Sciatic nerve (tissue), 2 donors: ENCODE measurements around the gene ZFAND3. TPM values are rescaled to one million over a fixed set of nuclear protein-coding genes. Genes with fewer than 3 reads are reported as not detected.

ENCODE experiments used
- ATAC-seq: fragments of 200-7000 bp; cut with Tn5 transposase; one replicate; pipeline ENCODE4 v1.9.1; 2020; ENCODE audit warnings: mild to moderate bottlenecking, moderate library complexity
- DNase-seq: peaks from one replicate; pipeline ENCODE4 v3.0.0-alpha.2; 2020; ENCODE audit warnings: low spot score
- intact Hi-C: fragments of 100-400 bp; cut with DNase I; formaldehyde crosslinking; loops from one replicate; pipeline ENCODE4 v1.14.2; 2022
- total RNA-seq: library from RNA; stranded (reverse); fragmentation: NEBNext Ultra II Directional; extraction: Animal tissue kit (Norgen Biotek cat#: 25700); gene quantifications from one replicate; pipeline ENCODE4 v1.2.1, GENCODE V29; 2021
- donor health status: DM: no; HTN: no; CAD: no.
- donor health status: DM: no; HTN: no; CAD: no.

The ZFAND3 gene, protein sequence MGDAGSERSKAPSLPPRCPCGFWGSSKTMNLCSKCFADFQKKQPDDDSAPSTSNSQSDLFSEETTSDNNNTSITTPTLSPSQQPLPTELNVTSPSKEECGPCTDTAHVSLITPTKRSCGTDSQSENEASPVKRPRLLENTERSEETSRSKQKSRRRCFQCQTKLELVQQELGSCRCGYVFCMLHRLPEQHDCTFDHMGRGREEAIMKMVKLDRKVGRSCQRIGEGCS
- total RNA-seq, result 58.9 TPM

DNA sequence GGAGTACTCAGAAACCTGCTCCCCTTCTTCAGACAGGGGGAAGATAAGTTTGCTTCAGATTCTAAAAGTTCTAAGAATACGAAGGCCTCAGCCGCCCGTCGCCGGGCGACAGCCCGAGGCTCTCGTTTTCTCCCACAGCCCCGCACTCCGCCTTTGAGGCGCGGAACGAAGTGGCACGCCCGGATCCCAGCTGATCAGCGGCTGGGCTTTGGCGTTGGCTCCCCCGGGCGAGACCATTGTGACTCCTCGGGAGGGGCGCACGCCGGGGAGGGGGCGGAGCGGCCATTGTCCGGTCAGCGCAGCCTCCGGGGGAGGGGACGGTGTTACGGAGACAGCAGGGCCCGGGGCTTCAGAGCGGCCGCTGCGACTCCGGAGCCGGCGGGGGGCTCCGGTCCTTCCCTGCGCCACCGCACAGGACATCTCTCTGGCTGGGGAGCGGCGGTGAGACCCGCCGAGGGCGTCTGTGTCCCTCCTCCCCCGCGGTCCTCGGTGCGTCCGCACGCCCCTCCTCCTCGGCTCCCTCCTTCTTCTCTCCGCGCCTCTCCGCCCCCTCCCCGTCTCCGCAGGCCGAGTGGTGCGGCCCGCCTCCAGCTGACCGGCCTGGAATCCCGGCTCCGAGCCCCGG is at the start of gene ZFAND3:
ZFAND3 (plus strand) TSS at position 551 of the 625 bp plus-strand sequence. CDS start 219 bp downstream, outside the sequence.
- DNase-seq (peak; percentile 98), ATAC-seq (peak; percentile 98)
- intact Hi-C loops, result no loop called here

DNA sequence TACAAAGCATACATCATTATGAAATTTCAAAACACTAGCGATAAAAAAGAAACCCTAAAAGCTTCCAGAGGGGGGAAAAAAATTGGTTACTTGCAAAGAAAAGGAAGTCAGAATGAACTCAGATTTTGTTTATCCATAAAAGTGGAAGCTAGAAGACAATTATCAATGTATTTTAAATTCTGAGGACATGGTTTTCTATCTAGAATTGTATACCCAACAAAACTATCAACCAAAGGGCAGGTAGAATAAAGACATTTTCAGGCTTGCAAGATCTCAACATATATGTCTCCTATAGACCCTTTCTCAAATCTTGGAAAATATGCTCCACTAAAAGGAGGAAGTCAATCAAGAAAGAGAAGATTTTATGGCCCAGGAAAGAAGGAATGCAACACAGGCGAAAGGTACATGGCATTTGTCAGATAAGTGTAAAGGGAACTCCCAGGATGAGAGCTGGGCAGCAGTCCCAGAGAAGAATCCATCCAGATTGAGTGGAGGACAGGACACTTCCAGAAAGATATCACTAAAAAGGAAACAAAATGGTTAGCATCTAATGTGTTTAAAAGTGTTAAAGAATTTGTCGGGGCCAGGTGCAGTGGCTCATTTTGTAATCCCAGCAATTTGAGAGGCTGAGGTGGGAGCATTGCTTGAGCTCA is 45.4 kb upstream of the ZFAND3 start:
- intact Hi-C loops, result no loop called here
- DNase-seq (no peak), ATAC-seq (no peak)

DNA sequence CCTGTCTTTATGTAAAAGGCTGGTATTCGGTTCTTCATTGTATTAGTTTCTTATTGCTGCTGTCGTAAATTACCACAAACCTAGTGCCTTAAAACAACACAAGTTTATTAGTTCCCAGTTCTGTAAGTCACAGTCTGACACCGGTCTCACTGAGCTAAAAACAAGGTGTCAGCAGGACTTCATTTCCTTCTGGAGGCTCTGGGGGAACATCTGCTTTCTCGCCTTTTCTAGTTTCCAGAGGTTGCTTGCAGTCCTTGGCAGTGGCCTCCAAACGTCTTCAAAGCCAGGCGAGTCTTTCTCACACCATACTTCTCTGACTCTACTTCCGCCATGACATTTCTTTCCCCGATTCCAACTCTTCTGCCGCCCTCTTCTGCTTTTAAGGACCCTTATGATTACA is 43.0 kb upstream of the ZFAND3 start:
- ATAC-seq (no peak), DNase-seq (no peak)
- intact Hi-C loops, result no loop called here

DNA sequence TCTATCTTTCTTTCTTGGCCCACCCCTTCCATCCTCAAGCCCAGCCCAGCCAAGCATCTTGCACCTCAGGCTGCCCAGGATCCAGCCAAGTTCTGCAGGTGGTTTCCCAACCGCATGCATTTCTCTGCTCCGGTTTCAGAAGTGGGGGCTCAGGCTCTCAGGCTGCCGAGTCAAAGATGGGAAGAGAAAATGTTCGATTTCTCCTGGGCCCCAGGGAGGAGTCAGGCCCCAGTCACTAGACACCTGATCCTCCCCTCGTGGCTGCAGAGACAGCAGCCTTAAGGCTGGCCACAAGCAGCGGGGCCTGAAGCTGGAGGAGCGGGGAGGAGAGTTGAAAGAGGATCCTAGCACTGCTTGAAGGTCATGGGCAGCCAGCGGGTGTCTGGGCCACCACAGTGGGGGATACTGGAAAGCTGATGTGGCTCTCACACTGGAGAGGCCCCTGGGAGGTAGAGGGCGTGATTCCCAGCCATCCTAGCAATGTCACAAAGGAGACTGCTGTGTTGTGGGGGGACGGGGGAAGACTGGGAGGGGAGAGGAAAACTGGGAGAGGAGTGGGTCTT is 42.2 kb upstream of the ZFAND3 start:
- ATAC-seq (no peak), DNase-seq (no peak)
- intact Hi-C loops, result no loop called here

DNA sequence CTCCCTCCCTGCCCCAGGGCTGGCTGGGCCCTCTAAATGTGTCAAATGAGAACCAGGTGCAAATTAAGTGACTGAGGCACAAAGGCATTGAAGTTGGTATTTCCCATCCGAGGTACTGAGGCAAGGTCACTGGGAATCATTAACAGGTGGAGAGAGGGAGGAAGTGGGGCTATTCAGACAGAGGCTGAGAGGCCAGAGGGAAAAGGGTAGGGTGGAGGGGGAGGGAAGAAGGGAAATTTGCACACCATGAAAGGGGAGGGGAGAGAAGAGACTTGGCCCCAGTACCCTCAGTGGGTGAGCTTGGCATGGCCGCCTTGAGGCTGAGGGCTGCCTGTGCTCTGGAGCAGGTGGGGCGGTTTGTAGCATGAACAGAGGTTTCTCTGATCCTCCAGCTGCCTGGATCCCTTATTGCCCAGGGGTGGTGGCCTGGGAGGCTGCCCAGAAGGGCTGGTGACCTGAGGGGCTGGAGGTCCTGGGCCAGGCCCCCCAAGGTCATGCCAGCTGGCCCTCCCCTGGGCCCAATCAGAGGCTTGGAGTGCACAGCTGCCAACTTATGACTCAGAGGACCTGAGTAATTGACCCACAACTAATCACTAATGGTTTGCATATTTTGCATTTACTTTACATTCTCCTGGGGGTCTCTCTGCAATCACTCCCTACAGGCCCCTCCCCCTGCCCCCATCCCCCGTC is 40.3 kb upstream of the ZFAND3 start:
- DNase-seq (no peak), ATAC-seq (no peak)
- intact Hi-C loops, result no loop called here

DNA sequence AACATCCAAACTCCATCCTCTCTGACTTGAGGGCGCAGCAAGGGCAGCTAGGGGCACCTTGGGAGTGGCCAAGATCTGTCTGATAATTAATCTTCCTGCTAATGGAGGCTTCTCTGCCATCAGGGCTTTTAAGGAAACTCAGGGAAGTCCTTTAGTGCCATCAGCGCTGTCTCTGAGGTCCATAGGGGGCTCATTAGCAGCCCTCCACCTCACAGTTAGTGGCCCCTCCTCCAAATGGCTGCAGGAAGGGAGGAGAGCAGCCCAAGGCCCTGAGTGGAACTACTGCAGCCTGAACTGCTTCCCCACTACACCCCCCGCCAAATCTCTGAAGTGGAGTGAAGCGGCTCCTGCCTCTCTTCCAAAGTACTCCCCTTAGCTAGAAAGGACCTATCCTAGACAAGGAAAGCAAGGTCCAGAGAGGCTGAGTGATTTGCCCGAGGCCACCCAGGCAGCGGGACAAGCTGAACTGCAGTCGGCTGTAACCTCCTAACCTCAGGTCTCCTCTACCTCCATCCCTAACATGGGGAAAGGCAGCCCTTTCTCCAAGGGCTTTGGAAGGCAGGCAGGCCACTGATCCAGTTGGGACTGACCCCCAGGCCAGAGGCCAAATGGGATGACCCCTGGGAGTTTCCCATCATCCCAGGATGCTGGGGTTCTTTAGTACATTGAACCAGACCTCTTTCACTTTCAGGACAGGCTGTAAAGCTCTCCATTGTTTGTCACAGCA is 39.5 kb upstream of the ZFAND3 start:
- intact Hi-C loops, result no loop called here
- no peak for DNase-seq
- no peak for ATAC-seq

DNA sequence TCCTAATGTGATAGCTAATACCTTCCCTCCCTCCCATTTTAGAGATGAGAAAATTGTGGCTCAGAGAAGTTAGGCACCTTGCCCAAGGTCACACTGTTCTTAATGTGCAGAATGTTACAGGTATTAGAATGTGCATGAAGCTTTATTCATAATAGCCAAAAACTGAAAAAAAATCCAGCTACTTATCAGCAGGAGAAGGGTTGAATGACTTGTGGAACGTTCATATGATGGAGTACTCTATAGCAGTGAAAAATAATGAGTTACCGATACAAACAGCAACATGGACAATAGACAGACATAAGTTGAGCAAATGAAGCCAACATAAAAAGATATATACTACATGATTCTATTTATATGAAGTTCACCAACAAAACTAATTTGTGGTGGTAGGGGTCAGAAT is 37.7 kb upstream of the ZFAND3 start:
- DNase-seq (no peak), ATAC-seq (no peak)
- intact Hi-C loops, result no loop called here

DNA sequence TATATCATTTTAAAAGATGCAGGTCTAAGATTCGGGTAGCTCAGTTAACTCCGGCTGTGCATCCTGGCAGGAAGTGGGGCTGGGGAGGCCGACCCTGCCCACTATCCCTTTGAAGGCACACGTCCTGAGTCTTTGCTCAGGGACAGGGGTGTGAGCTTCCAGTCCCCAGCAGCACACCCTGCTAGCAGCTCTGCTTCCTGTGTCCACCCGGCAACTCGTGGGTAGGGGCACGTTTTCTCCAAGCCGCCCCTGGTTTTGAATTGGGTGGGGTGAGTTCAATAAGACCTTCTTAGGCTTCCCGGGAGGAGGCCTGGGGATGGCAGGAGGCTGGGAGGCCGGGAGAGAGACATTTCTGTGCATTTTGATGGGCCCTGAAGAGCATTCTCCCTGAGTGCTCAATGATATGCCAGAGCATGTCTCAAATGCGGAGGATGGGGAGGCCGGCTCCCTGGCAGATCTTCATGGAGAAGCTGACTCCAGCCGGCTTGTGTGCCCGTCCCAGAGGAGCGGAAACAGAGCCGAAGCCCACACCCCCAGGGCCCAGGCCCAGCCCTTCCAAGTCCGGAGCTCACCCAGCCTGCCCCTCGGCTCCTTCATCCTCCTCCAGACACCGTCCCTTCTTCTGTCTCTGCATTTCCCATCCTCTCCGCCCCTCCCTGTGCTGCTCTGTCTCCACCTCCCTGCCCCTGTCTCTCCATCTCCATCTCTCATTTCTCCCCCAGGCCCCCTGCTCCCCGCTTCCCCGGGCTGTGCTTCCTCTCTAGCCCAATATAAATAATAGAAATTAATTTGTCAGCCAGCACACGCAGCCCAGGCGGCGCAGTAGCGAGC is 36.3 kb upstream of the ZFAND3 start:
- intact Hi-C loops, result no loop called here
- DNase-seq, result peak; percentile 62
- peak; percentile 59 for ATAC-seq

DNA sequence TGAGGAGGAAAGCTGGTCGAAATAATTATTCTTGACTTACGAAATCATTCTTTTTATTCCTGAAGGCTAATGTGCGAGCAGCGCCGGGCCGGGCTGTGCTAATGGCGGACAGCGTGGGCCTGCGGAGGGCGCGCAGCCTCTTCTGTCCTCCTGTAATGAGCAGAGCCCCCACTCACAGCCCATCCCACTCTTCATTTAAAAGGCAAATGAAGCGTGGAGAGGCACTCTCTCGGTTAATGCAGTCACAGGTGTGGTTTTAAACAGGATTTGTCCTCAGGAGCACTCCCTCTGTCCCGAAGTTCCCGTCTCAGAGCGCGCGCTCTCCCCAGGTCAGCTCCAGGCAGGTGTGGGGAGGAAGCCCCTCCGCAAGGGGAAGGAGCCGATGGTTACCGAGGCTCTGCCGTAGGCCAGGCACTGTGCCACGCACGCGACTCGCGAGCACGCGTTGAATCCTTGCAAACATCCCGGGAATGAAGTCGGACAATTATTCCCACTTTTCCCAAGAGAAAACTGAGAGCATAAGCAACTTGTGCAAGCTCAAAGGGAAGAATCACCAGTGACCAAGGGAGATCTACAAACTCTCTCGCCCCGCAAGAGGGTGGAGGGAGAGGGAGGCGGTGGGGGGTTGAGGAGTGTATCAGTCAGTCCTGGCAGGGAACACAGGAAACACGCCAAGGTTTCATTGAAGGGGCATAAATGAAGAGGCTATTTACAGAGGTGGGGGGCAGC is 35.5 kb upstream of the ZFAND3 start:
- peak; percentile 85 for ATAC-seq
- DNase-seq, result no peak
- intact Hi-C loops, result no loop called here

DNA sequence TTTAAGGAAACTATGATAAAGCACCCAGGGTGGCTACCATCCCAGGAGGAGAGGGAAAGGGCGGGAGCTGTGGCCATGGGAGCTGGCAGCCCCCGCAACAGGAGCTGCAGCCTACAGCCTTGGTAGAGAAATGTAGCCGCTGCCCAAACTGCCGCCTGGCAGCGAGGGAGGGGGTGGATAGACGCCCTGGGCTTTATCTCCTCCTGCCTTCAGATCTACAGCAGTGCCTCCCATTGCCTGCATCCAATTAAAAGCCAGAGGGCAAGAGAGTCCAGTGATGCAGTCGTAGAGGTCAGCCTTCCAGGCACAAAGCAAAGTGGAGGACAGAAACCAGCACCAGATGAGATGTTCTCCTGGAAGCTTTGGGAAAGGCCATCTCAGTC is 35.0 kb upstream of the ZFAND3 start:
- intact Hi-C loops, result no loop called here
- ATAC-seq (peak; percentile 35), DNase-seq (no peak)

DNA sequence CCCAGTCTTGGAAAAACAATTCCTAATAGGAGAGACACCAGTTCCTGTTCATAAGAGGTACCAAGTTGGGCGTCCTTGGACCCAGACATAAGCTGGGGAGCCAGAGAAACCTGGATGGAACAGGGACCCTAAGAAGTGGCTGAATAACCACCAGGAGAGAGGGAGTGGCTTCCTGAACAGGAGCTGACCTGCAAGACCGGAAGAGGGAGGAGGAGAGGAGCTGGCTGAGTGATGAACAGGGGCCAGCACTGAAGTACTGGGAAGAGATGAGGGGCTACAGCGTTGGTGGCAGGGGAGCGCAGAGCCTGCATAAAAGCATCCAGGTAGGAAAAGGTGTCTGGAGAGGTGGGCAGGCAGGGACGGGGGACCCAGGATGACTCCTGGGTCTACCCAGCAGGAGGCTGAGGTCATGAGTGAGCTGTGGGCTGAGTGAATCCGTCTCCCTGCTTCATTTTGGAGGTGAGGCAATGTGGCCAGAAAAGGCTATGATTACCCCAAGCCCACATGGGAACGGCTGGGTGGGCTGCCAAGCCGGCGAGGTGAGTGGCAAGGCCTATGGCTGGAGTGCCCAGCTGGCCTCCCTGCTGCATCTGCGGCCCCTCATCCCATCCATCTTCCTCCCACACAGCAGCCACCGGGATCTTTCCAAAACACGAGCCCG is 34.4 kb upstream of the ZFAND3 start:
- DNase-seq, result no peak
- intact Hi-C loops, result no loop called here
- ATAC-seq, result no peak

DNA sequence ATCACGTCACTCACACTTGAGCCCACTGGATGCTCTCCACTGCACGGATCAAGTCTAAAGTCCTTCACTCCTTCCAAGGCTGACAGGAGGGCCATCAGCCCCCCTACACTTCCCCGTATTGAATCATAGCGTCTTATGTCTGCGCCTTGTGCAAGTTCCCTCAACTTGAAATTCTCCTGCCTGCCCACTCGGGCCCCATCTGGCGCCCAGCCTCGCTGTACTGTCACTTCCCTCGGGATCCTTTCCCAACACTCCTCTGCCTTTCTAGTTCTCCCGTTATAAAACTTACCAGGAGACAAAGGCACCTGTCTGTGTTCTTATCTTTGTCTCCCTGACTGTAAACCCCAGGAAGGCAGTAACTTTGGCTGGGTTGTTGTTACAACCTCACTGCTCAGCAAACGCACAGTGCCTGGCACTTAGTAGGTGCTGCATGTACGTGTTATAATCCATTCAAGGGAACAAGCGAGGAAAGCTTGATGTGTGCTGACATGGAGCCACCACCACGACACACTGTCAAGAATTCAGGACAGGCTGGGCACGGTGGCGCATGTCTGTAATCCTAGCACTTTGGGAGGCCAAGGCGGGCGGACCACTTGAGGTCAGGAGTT is 33.8 kb upstream of the ZFAND3 start:
- no peak for DNase-seq
- intact Hi-C loops, result no loop called here
- ATAC-seq, result no peak

DNA sequence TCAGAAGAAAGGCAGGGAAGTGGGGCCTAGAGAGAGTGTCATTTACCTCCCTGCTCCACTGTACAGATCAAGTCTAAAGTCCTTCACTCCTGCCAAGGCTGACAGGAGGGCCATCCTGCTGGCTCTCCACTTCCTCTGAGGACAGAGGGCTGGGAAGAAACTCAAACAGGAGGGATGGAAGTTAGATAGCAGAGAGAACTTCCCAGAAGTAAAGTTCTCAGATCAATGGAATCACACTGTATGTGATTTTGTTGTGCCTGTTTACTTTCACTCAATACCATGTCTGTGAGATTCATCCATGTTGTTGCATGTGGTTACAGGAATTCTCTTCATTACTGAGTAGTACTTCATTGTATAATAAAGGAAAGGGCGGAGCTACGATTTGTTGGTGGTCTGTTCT is 32.3 kb upstream of the ZFAND3 start:
- DNase-seq (no peak), ATAC-seq (no peak)
- intact Hi-C loops, result no loop called here

DNA sequence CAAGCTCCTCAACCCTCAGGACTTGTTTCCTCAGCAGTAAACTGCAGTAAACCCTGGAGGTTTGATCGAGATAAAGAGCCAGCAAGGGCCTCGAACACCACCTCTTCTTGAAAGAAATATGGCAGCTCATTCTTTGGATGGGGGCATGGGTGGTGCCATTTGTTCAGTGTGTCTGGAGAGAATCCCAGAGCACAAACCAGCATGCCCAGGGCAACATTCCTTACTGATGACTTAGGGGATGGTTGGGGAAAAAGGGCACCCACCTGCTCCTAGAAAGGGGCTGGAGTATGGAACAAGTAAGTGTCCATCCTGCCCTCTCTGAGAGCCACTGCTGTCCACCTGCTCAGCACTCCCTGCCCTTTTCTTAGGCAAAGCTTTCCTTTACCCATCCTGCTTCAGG is 31.3 kb upstream of the ZFAND3 start:
- intact Hi-C loops, result no loop called here
- no peak for ATAC-seq

DNA sequence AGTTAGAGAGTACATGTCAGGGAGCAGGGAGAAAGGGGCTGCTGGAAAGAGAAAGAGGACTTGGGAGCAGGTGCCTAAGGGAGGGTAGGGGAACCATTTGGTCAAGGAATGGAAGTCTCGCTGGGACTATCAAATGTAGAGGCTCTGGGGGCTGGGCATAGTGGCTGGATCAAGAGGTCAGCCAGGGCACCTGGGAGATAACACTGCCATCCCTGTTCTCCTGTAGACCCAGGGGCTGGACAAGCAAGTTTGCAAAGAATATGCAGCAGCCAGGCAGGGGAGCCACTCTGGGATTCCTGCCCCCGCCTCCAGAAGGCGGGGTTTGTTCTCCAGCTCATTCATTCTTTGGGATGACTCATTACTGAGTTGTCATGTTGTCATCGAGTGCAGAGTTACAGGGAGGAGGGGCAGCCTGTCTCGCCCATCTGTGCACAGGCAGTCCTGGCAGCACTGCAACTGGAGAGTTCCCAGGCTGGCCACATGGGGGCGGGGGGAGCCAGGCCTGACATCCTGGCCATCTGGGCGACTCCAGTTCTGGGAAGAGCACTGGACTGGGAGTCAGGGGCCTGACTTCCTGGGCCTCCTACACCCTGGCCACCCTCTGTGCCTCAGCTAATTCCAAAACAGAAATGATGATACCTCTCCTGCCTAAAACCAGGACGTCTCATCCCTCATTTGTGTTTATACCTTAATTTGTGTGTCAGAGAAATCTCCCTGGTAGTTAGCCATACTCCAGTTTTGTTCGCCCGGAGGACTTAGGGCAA is 28.2 kb upstream of the ZFAND3 start:
- intact Hi-C loops, result no loop called here
- ATAC-seq, result peak; percentile 99
- peak; percentile 92 for DNase-seq

More for the DNA sequence above, 31.3 kb upstream of the ZFAND3 start:
- no peak for DNase-seq

DNA sequence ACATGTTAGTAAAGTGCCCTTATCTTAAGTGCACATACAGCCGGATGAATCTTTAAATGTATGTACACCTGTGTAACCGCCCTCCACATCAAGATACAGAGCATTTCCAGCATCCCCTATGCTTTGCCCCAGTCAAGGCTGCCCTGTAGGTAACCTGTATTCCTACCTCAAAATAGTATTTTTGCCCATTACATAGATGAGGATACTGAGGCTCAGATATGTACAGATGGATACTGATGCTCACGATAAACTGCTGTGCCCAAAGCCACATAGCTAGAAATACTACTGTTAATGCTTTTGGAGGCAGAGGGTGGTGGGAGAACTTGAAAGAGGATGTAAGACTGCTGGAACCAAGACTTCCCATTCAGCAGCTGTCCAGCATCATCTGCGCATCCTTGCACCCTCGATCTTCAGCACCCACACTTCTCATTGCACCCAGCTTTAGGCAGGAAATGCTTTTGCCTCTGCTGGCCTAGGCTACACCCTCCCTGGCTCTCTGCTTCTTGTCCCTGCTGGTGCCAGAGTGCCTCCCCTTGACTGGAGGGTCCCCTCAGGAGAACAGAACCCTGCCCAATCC is 27.0 kb upstream of the ZFAND3 start:
- intact Hi-C loops, result no loop called here
- no peak for ATAC-seq
- no peak for DNase-seq
